Measurements from ENCODE around the gene SLC1A3.

- TF ChIP-seq, protein P1, sequence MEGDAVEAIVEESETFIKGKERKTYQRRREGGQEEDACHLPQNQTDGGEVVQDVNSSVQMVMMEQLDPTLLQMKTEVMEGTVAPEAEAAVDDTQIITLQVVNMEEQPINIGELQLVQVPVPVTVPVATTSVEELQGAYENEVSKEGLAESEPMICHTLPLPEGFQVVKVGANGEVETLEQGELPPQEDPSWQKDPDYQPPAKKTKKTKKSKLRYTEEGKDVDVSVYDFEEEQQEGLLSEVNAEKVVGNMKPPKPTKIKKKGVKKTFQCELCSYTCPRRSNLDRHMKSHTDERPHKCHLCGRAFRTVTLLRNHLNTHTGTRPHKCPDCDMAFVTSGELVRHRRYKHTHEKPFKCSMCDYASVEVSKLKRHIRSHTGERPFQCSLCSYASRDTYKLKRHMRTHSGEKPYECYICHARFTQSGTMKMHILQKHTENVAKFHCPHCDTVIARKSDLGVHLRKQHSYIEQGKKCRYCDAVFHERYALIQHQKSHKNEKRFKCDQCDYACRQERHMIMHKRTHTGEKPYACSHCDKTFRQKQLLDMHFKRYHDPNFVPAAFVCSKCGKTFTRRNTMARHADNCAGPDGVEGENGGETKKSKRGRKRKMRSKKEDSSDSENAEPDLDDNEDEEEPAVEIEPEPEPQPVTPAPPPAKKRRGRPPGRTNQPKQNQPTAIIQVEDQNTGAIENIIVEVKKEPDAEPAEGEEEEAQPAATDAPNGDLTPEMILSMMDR (IDR thresholded peaks at IDR 0.05): no peak
- TF ChIP-seq POLR2A (IDR thresholded peaks at IDR 0.05): no peak
Measured at GRCh38 chr5:36683821-36684434, 77.5 kb downstream of the SLC1A3 start.
